ENCODE data around the gene NCAPG2. TPM values are rescaled to one million over a fixed set of nuclear protein-coding genes. Genes with fewer than 3 reads are reported as not detected.

NCAPG2 gene
- total RNA-seq, 2 experiments from 2014 or later = 61.8 to 111 TPM

GRCh38 chr7:158583143-158583542 lies 121.5 kb downstream of the NCAPG2 start:
- POLR2A ChIA-PET = interaction anchor here (0.7 kb wide), 1 partner anchor 21 kb away, joined by 4 read pairs; no protein-coding TSS in a partner anchor
- H3K79me2 ChIP-seq (ENCODE audit: insufficient read depth, low read depth, low read length) = no peaks in the 10 kb centered on the region
- CTCF ChIA-PET (ENCODE audit: unreplicated experiment) = no interaction called here

GRCh38 chr7:158582089-158582456 lies 122.5 kb downstream of the NCAPG2 start:
- no peak overlapping the region for H3K4me3 ChIP-seq (ENCODE audit: low read depth, low read length, poor library complexity, severe bottlenecking)
- intact Hi-C loops (cut with micrococcal nuclease; ENCODE audit: unreplicated experiment) = no loop called here
- no peaks in the 10 kb centered on the region for H3K4me1 ChIP-seq (ENCODE audit: insufficient read depth, low read length, poor library complexity, severe bottlenecking)
- H3K9me3 ChIP-seq (ENCODE audit: low read length) = peaks cover 10% of the 10 kb centered on the region; the same call in 1 of the 2 replicates
- H3K36me3 ChIP-seq (ENCODE audit: insufficient read depth, low read length) = no peaks in the 10 kb centered on the region
- no peaks in the 10 kb centered on the region for H4K20me1 ChIP-seq (ENCODE audit: insufficient read depth, low read length)
- no TSS peak for BruUV-seq (replicated peaks)
- no peak overlapping the region for H2AFZ ChIP-seq (ENCODE audit: low read length)
- no peaks in the 10 kb centered on the region for H3K79me2 ChIP-seq (ENCODE audit: insufficient read depth, low read depth, low read length)
- H3K4me2 ChIP-seq (ENCODE audit: low read length) = peak overlapping the region; percentile 35; the same call in 1 of the 2 replicates
- H3K9me2 ChIP-seq (ENCODE audit: insufficient read depth, low read length) = no peaks in the 10 kb centered on the region
- no peak overlapping the region for H3K27ac ChIP-seq (ENCODE audit: low read depth, low read length, poor library complexity, severe bottlenecking)
- CTCF ChIA-PET (ENCODE audit: unreplicated experiment) = no interaction called here
- DNase-seq (ENCODE audit: low spot score) = no peak
- TF ChIP-seq EZH2phosphoT487 (IDR thresholded peaks at IDR 0.05; ENCODE audit: borderline replicate concordance, low read depth, low read length) (no peak), CTCF (conservative IDR thresholded peaks at IDR 0.05; ENCODE audit: low read length) (no peak)
- POLR2A ChIA-PET = no interaction called here

More at GRCh38 chr7:158583143-158583542, 121.5 kb downstream of the NCAPG2 start:
- H3K36me3 ChIP-seq (ENCODE audit: insufficient read depth, low read length) = no peaks in the 10 kb centered on the region
- H3K27ac ChIP-seq (ENCODE audit: low read depth, low read length, poor library complexity, severe bottlenecking) = no peak overlapping the region
- H3K4me3 ChIP-seq (ENCODE audit: low read depth, low read length, poor library complexity, severe bottlenecking) = no peak overlapping the region
- H3K4me2 ChIP-seq (ENCODE audit: low read length) = no peak overlapping the region
- H4K20me1 ChIP-seq (ENCODE audit: insufficient read depth, low read length) = no peaks in the 10 kb centered on the region
- intact Hi-C loops (cut with micrococcal nuclease; ENCODE audit: unreplicated experiment) = no loop called here
- H2AFZ ChIP-seq (ENCODE audit: low read length) = no peak overlapping the region
- H3K4me1 ChIP-seq (ENCODE audit: insufficient read depth, low read length, poor library complexity, severe bottlenecking) = no peaks in the 10 kb centered on the region
- TF ChIP-seq CTCF (conservative IDR thresholded peaks at IDR 0.05; ENCODE audit: low read length) (no peak), EZH2phosphoT487 (IDR thresholded peaks at IDR 0.05; ENCODE audit: borderline replicate concordance, low read depth, low read length) (no peak)
- H3K9me3 ChIP-seq (ENCODE audit: low read length) = peaks cover 10% of the 10 kb centered on the region; the same call in 1 of the 2 replicates
- DNase-seq (ENCODE audit: low spot score) = no peak
- H3K9me2 ChIP-seq (ENCODE audit: insufficient read depth, low read length) = no peaks in the 10 kb centered on the region
- BruUV-seq (replicated peaks) = no TSS peak

- no peak for TF ChIP-seq EZH2phosphoT487 (IDR thresholded peaks at IDR 0.05; ENCODE audit: borderline replicate concordance, low read depth, low read length)
- no peak for TF ChIP-seq CTCF (conservative IDR thresholded peaks at IDR 0.05; ENCODE audit: low read length)
- peaks cover 10% of the 10 kb centered on the region; the same call in 1 of the 2 replicates for H3K9me3 ChIP-seq (ENCODE audit: low read length)
- CTCF ChIA-PET (ENCODE audit: unreplicated experiment) = no interaction called here
- no peaks in the 10 kb centered on the region for H3K79me2 ChIP-seq (ENCODE audit: insufficient read depth, low read depth, low read length)
- peak overlapping the region; percentile 35; the same call in 1 of the 2 replicates for H3K4me2 ChIP-seq (ENCODE audit: low read length)
- POLR2A ChIA-PET = no interaction called here
- no peak overlapping the region for H3K27ac ChIP-seq (ENCODE audit: low read depth, low read length, poor library complexity, severe bottlenecking)
- H3K9me2 ChIP-seq (ENCODE audit: insufficient read depth, low read length) = no peaks in the 10 kb centered on the region
- no peaks in the 10 kb centered on the region for H3K36me3 ChIP-seq (ENCODE audit: insufficient read depth, low read length)
- DNase-seq (ENCODE audit: low spot score) = peak; percentile 3
- intact Hi-C loops (cut with micrococcal nuclease; ENCODE audit: unreplicated experiment) = no loop called here
- H4K20me1 ChIP-seq (ENCODE audit: insufficient read depth, low read length) = no peaks in the 10 kb centered on the region
- H3K4me1 ChIP-seq (ENCODE audit: insufficient read depth, low read length, poor library complexity, severe bottlenecking) = no peaks in the 10 kb centered on the region
- H2AFZ ChIP-seq (ENCODE audit: low read length) = no peak overlapping the region
- no TSS peak for BruUV-seq (replicated peaks)
- H3K4me3 ChIP-seq (ENCODE audit: low read depth, low read length, poor library complexity, severe bottlenecking) = no peak overlapping the region
These were observed 123.0 kb downstream of the NCAPG2 start for GRCh38 chr7:158581440-158582088.
